Transverse colon (tissue), 3 donors: ENCODE data around the gene CACNA1G.

Experiments
- POLR2A ChIP-seq: fragments of 450-650 bp; IDR thresholded peaks from one replicate; pipeline ENCODE4 v1.6.1; 2016; ENCODE audit warnings: antibody characterized with exemption, mild to moderate bottlenecking, moderate library complexity
- TF ChIP-seq, protein P1 (sequence below), 5 experiments: fragments of 200-600 bp in 3 of 5; fragments of 450-650 bp in 2 of 5; sonication (generic) in 3 of 5; IDR thresholded peaks; 1 replicate in 2 of 5; 2 replicates in 3 of 5; pipeline ENCODE4 v1.5.1; 2016 to 2017; ENCODE audit warnings: antibody characterized with exemption in 5 of 5, inconsistent platforms in 3 of 5, mild to moderate bottlenecking in 2 of 5, moderate library complexity in 1 of 5

DNA sequence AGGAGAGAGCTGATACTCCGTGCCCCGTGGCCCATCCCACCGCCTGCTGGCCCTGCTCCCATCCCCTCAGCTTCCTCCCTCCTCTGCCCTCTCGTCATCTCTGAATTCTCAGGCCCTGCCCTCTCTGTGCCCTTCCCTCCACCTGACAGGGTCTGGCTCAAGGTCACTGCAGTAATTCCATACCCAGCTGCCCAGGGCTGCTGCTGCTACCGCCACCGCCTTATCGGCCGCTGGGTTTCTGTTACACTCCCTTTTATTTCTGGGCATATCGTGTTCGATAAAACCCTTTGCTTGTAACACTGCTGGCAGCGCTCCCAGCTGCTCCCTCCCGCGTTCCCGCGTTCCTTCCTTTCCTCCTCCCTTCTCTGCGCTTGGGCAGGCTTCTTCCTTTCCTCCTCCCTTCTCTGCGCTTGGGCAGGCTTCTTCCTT, 26.8 kb upstream of the CACNA1G start:
- TF ChIP-seq, protein P1, sequence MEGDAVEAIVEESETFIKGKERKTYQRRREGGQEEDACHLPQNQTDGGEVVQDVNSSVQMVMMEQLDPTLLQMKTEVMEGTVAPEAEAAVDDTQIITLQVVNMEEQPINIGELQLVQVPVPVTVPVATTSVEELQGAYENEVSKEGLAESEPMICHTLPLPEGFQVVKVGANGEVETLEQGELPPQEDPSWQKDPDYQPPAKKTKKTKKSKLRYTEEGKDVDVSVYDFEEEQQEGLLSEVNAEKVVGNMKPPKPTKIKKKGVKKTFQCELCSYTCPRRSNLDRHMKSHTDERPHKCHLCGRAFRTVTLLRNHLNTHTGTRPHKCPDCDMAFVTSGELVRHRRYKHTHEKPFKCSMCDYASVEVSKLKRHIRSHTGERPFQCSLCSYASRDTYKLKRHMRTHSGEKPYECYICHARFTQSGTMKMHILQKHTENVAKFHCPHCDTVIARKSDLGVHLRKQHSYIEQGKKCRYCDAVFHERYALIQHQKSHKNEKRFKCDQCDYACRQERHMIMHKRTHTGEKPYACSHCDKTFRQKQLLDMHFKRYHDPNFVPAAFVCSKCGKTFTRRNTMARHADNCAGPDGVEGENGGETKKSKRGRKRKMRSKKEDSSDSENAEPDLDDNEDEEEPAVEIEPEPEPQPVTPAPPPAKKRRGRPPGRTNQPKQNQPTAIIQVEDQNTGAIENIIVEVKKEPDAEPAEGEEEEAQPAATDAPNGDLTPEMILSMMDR (IDR thresholded peaks at IDR 0.05) = no peak
- TF ChIP-seq POLR2A = no peak
